K562 (cell line): ENCODE results near the gene KLRB1. TPM values are rescaled to one million over a fixed set of nuclear protein-coding genes. Genes with fewer than 3 reads are reported as not detected.

Experiments used
- ATF3 ChIP-seq, 2 experiments: fragments of 450-650 bp in 1 of 2; sonication (generic) in 1 of 2; formaldehyde crosslinking in 1 of 2; IDR thresholded peaks in 1 of 2; conservative IDR thresholded peaks in 1 of 2; 2 replicates each; pipeline versions ENCODE4 v1.6.1 to v1.8.1; 2016 to 2023; ENCODE audit warnings: mild to moderate bottlenecking in 2 of 2, moderate library complexity in 2 of 2, inconsistent platforms in 1 of 2, missing genetic modification reagents in 1 of 2
- C11orf30 ChIP-seq: fragments of 450-650 bp; IDR thresholded peaks from 2 replicates; pipeline ENCODE4 v1.6.1; 2016; ENCODE audit warnings: low read depth, mild to moderate bottlenecking
- ELF2 ChIP-seq: fragments of 250-450 bp; sonication (Bioruptor Pico); IDR thresholded peaks from 2 replicates; pipeline ENCODE4 v1.5.0; 2021; ENCODE audit warnings: mild to moderate bottlenecking
- GATAD2A ChIP-seq: fragments of 450-650 bp; IDR thresholded peaks from 2 replicates; pipeline ENCODE4 v1.6.1; 2017
- HMGN3 ChIP-seq: IDR thresholded peaks from 2 replicates; pipeline ENCODE4 v1.6.1; 2011; ENCODE audit warnings: borderline replicate concordance, low read depth, mild to moderate bottlenecking, mixed read lengths, low read length; ENCODE audit not compliant: insufficient read length; ENCODE audit errors: extremely low read depth
- HNRNPK ChIP-seq: fragments of 200-400 bp; formaldehyde crosslinking; IDR thresholded peaks from one replicate; pipeline ENCODE4 v1.6.1; 2018; ENCODE audit warnings: mild to moderate bottlenecking, low read depth, low read length; ENCODE audit not compliant: poor library complexity, severe bottlenecking
- HNRNPLL ChIP-seq: fragments of 200-400 bp; formaldehyde crosslinking; IDR thresholded peaks from 2 replicates; pipeline ENCODE4 v1.6.1; 2017; ENCODE audit warnings: low read length, low read depth, mild to moderate bottlenecking; ENCODE audit not compliant: poor library complexity, severe bottlenecking
- IRF2 ChIP-seq: sonication (generic); formaldehyde crosslinking; IDR thresholded peaks from 2 replicates; pipeline ENCODE4 v1.8.1; 2022; ENCODE audit warnings: mild to moderate bottlenecking, missing genetic modification reagents
- MAFF ChIP-seq: IDR thresholded peaks from 2 replicates; pipeline ENCODE4 v1.6.1; 2012; ENCODE audit warnings: low read length, improper control_type of control experiment
- MTF1 ChIP-seq: fragments of 250-450 bp; sonication (Bioruptor Pico); IDR thresholded peaks from 2 replicates; pipeline ENCODE4 v1.9.0; 2021; ENCODE audit warnings: moderate library complexity, mild to moderate bottlenecking, inconsistent platforms, borderline replicate concordance
- MYBL2 ChIP-seq, 2 experiments: fragments of 450-650 bp in 1 of 2; sonication (generic) in 1 of 2; formaldehyde crosslinking in 1 of 2; IDR thresholded peaks; 2 replicates each; pipeline versions ENCODE4 v1.6.1 to v1.8.1; 2017 to 2022; ENCODE audit warnings: borderline replicate concordance in 1 of 2, inconsistent platforms in 1 of 2, low read depth in 1 of 2, mild to moderate bottlenecking in 1 of 2, missing genetic modification reagents in 1 of 2, moderate library complexity in 1 of 2
- NCOA4 ChIP-seq: fragments of 450-650 bp; IDR thresholded peaks from 2 replicates; pipeline ENCODE4 v1.6.1; 2018; ENCODE audit warnings: mild to moderate bottlenecking; ENCODE audit not compliant: partially characterized antibody
- NONO ChIP-seq, 2 experiments: fragments of 200-400 bp in 1 of 2; fragments of 450-650 bp in 1 of 2; formaldehyde crosslinking in 1 of 2; IDR thresholded peaks; 2 replicates each; pipeline ENCODE4 v1.6.1; 2017; ENCODE audit warnings: low read depth in 2 of 2, mild to moderate bottlenecking in 2 of 2, moderate library complexity in 2 of 2, low read length in 1 of 2
- RNF2 ChIP-seq: sonication (generic); IDR thresholded peaks from 2 replicates; pipeline ENCODE4 v1.6.1; 2016
- SMAD3 ChIP-seq: fragments of 450-650 bp; formaldehyde crosslinking; conservative IDR thresholded peaks from 2 replicates; pipeline ENCODE4 v1.4.0; 2020; ENCODE audit warnings: mild to moderate bottlenecking
- SMARCA4 ChIP-seq: fragments of 450-650 bp; IDR thresholded peaks from 2 replicates; pipeline ENCODE4 v1.6.1; 2016
- SP2 ChIP-seq: IDR thresholded peaks from 2 replicates; pipeline ENCODE4 v1.6.1; 2011; ENCODE audit warnings: mild to moderate bottlenecking, low read depth, low read length, moderate library complexity; ENCODE audit not compliant: poor library complexity, severe bottlenecking; ENCODE audit errors: extremely low read depth
- SRSF1 ChIP-seq: fragments of 200-400 bp; formaldehyde crosslinking; IDR thresholded peaks from 2 replicates; pipeline ENCODE4 v1.6.1; 2017; ENCODE audit warnings: mild to moderate bottlenecking, low read depth, low read length, moderate library complexity
- TAL1 ChIP-seq: fragments of 450-650 bp; IDR thresholded peaks from 2 replicates; pipeline ENCODE4 v1.6.1; 2016; ENCODE audit warnings: mild to moderate bottlenecking
- TEAD1 ChIP-seq, 2 experiments: fragments of 450-650 bp in 1 of 2; sonication (generic) in 1 of 2; formaldehyde crosslinking; IDR thresholded peaks; 2 replicates each; pipeline versions ENCODE4 v1.4.0 to v1.8.0; 2020 to 2022; ENCODE audit warnings: mild to moderate bottlenecking in 2 of 2, missing genetic modification reagents in 1 of 2
- ZBED1 ChIP-seq: IDR thresholded peaks from 2 replicates; pipeline ENCODE4 v1.6.1; 2014
- ZFP30 ChIP-seq: fragments of 250-450 bp; sonication (Bioruptor Pico); IDR thresholded peaks from 2 replicates; pipeline ENCODE4 v1.8.0; 2022; ENCODE audit warnings: moderate library complexity, mild to moderate bottlenecking, inconsistent platforms, borderline replicate concordance
- ZNF124 ChIP-seq: sonication (generic); formaldehyde crosslinking; IDR thresholded peaks from 2 replicates; pipeline ENCODE4 v1.8.1; 2022; ENCODE audit warnings: missing genetic modification reagents
- ZNF146 ChIP-seq: IDR thresholded peaks from one replicate; pipeline ENCODE4 v1.6.1; 2018; ENCODE audit warnings: missing compliant biosample characterization; ENCODE audit not compliant: unreplicated experiment
- ZNF165 ChIP-seq: fragments of 250-450 bp; sonication (Bioruptor Pico); IDR thresholded peaks from 2 replicates; pipeline ENCODE4 v1.4.0; 2020; ENCODE audit warnings: borderline replicate concordance
- ZNF780A ChIP-seq: fragments of 250-450 bp; sonication (Bioruptor Pico); IDR thresholded peaks from 2 replicates; pipeline ENCODE4 v1.5.0; 2021; ENCODE audit warnings: mild to moderate bottlenecking
- polyA plus RNA-seq, 8 experiments: library from polyadenylated mRNA; depleted of rRNA in 4 of 8; stranded (reverse) in 5 of 8; unstranded in 3 of 8; fragments of >200 nt; fragmentation: Nextera tagmentation in 2 of 8; fragmentation: Illumina TruSeq in 1 of 8; extraction: Ambion mirVana in 2 of 8; extraction: Trizol in 1 of 8; gene quantifications; 2 replicates each; pipeline versions ENCODE4 v1.2.1 to v1.2.3, GENCODE V29; 2011 to 2014; ENCODE audit warnings: inconsistent platforms in 1 of 8, missing spikeins in 1 of 8
- total RNA-seq, 7 experiments: library from RNA; depleted of rRNA in 6 of 7; stranded (reverse); fragments of >200 nt in 6 of 7; fragmentation: Illumina TruSeq in 2 of 7; extraction: Trizol in 2 of 7; gene quantifications; 2 replicates each; pipeline versions ENCODE4 v1.2.1 to v1.2.3, GENCODE V29; 2011 to 2021; ENCODE audit warnings: low replicate concordance in 1 of 7

The KLRB1 gene
- total and polyA plus RNA-seq, 9 of the 15 experiments (the other 6 are each of a cell fraction or from before 2014, with no cell fraction given) = not detected

GRCh38 chr12:9587987-9588600 is 19.6 kb downstream of the KLRB1 start (continued):
- no peak for TF ChIP-seq SMARCA4
- no peak for TF ChIP-seq ZBED1
- TF ChIP-seq HNRNPLL = no peak
- TF ChIP-seq ZNF124 = no peak
- no peak for TF ChIP-seq ATF3 (IDR thresholded peaks at IDR 0.05)
- no peak for TF ChIP-seq ATF3 (CRISPR knock-in tag; conservative IDR thresholded peaks at IDR 0.05)
- TF ChIP-seq SP2 = no peak
- TF ChIP-seq ELF2 (CRISPR knock-in tag) = no peak
- no peak for TF ChIP-seq NONO (IDR thresholded peaks at IDR 0.05; ENCODE audit: low read depth in 2 of 2, low read length in 1 of 2)
- no peak for TF ChIP-seq TEAD1 (CRISPR knock-in tag; IDR thresholded peaks at IDR 0.05)
- TF ChIP-seq ZNF146 (CRISPR knock-in tag) = no peak
- peak; percentile 84 for TF ChIP-seq C11orf30
- no peak for TF ChIP-seq HMGN3
- TF ChIP-seq ZFP30 (CRISPR knock-in tag) = no peak
- peak; percentile 55; the same call in 1 of the 2 replicates for TF ChIP-seq MAFF
- TF ChIP-seq MYBL2 (IDR thresholded peaks at IDR 0.05; ENCODE audit: low read depth) = no peak
- TF ChIP-seq MYBL2 (CRISPR knock-in tag; IDR thresholded peaks at IDR 0.05; ENCODE audit: borderline replicate concordance) = no peak
- no peak for TF ChIP-seq NCOA4
- TF ChIP-seq SMAD3 = no peak
- no peak for TF ChIP-seq IRF2
- no peak for TF ChIP-seq MTF1 (CRISPR knock-in tag)
- no peak for TF ChIP-seq SRSF1
- TF ChIP-seq TAL1 = peak; percentile 29; the same call in 1 of the 2 replicates
- no peak for TF ChIP-seq HNRNPK
- TF ChIP-seq GATAD2A = no peak
- no peak for TF ChIP-seq ZNF165 (CRISPR knock-in tag)
- TF ChIP-seq RNF2 = no peak
- TF ChIP-seq ZNF780A (CRISPR knock-in tag) = no peak
